ENCODE measurements around the gene CERS5.

Gene CERS5

DNA sequence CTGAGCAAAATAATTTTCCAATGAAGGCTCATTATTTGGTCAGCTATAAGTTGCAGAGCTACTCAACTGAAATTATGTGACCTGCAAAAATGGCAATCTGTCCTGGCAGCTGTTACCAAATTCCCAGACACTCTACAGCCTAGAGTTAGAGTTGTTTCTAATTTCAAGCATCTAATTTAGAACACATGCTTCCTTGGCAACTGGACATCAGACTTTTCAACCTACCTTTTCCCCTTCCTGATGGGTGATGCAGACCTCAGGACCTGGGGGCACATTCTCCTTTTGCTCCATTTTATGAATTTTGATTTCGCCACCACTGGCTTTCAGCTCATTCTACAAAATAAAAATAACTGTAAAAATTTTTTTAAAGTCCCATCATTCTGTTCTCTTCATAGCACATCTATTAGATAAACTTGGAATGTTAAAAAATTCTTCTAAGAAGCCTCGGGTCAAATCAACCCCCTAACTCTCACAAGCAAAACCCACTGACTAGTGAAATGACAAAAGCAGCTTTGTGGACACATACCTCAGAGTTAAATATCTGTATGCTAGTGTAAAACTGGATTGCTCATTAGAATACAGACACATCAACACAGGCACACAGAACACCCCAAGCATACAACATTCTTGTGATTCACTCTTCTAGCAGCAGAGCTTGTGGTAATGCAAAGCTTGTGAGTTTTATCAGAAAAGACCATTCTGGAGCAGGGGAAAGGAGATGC is 33.5 kb upstream of the CERS5 start:
- TF ChIP-seq, protein P1, sequence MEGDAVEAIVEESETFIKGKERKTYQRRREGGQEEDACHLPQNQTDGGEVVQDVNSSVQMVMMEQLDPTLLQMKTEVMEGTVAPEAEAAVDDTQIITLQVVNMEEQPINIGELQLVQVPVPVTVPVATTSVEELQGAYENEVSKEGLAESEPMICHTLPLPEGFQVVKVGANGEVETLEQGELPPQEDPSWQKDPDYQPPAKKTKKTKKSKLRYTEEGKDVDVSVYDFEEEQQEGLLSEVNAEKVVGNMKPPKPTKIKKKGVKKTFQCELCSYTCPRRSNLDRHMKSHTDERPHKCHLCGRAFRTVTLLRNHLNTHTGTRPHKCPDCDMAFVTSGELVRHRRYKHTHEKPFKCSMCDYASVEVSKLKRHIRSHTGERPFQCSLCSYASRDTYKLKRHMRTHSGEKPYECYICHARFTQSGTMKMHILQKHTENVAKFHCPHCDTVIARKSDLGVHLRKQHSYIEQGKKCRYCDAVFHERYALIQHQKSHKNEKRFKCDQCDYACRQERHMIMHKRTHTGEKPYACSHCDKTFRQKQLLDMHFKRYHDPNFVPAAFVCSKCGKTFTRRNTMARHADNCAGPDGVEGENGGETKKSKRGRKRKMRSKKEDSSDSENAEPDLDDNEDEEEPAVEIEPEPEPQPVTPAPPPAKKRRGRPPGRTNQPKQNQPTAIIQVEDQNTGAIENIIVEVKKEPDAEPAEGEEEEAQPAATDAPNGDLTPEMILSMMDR (IDR thresholded peaks at IDR 0.05), result no peak
- Mint-ChIP-seq H3K27me3 (ENCODE audit: low read depth, poor library complexity) (no peaks in the 10 kb centered on the region), H3K4me1 (peaks cover 9% of the 10 kb centered on the region), H3K27ac (peak overlapping the region; percentile 83), H3K36me3 (ENCODE audit: low read depth) (peaks cover 49% of the 10 kb centered on the region), H3K9me3 (no peaks in the 10 kb centered on the region), H3K4me3 (no peak overlapping the region)
- DNase-seq, result no peak

GRCh38 chr12:50198829-50199228 is 31.7 kb upstream of the CERS5 start:
- peaks cover 9% of the 10 kb centered on the region for H3K4me1 Mint-ChIP-seq
- H3K36me3 Mint-ChIP-seq (ENCODE audit: low read depth), result peaks cover 42% of the 10 kb centered on the region
- no peaks in the 10 kb centered on the region for H3K27me3 Mint-ChIP-seq (ENCODE audit: low read depth, poor library complexity)
- H3K9me3 Mint-ChIP-seq, result no peaks in the 10 kb centered on the region
- TF ChIP-seq, protein P1 (IDR thresholded peaks at IDR 0.05), result no peak
- no peak for DNase-seq
- H3K4me3 Mint-ChIP-seq, result no peak overlapping the region
- H3K27ac Mint-ChIP-seq, result no peak overlapping the region

GRCh38 chr12:50197297-50197727 is 30.1 kb upstream of the CERS5 start:
- peaks cover 5% of the 10 kb centered on the region for H3K4me1 Mint-ChIP-seq
- H3K9me3 Mint-ChIP-seq, result no peaks in the 10 kb centered on the region
- H3K27me3 Mint-ChIP-seq (ENCODE audit: low read depth, poor library complexity), result no peaks in the 10 kb centered on the region
- no peak overlapping the region for H3K27ac Mint-ChIP-seq
- no peak overlapping the region for H3K4me3 Mint-ChIP-seq
- no peak for DNase-seq
- TF ChIP-seq, protein P1 (IDR thresholded peaks at IDR 0.05), result no peak
- H3K36me3 Mint-ChIP-seq (ENCODE audit: low read depth), result peaks cover 41% of the 10 kb centered on the region

DNA sequence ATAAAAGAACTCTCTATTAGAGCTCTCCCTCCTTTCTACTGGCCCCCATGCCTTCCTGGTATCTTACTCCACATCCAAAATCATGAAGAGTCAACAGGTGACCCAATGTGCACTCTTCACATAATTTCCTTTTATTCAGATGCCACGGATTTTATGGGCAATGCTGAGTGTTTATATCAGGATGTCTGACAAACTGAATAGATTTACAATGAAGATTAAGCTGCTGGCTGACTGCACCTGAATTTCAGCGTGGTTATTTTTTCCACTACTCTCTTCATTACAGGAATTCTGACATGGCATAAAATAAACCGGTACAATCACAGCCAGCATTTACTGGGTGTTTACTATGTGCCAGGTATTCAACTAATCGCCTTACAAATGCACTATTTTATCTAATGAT is 29.4 kb upstream of the CERS5 start:
- Mint-ChIP-seq H3K36me3 (ENCODE audit: low read depth) (peaks cover 43% of the 10 kb centered on the region), H3K9me3 (no peaks in the 10 kb centered on the region)

GRCh38 chr12:50195832-50196231 is 28.7 kb upstream of the CERS5 start:
- DNase-seq, result no peak
- no peaks in the 10 kb centered on the region for H3K9me3 Mint-ChIP-seq
- no peaks in the 10 kb centered on the region for H3K4me1 Mint-ChIP-seq
- TF ChIP-seq, protein P1 (IDR thresholded peaks at IDR 0.05), result no peak
- H3K4me3 Mint-ChIP-seq, result no peak overlapping the region
- H3K27ac Mint-ChIP-seq, result no peak overlapping the region
- H3K36me3 Mint-ChIP-seq (ENCODE audit: low read depth), result peaks cover 42% of the 10 kb centered on the region
- H3K27me3 Mint-ChIP-seq (ENCODE audit: low read depth, poor library complexity), result no peaks in the 10 kb centered on the region

More for the DNA sequence above, 29.4 kb upstream of the CERS5 start:
- no peak for DNase-seq
- no peaks in the 10 kb centered on the region for H3K27me3 Mint-ChIP-seq (ENCODE audit: low read depth, poor library complexity)
- H3K4me3 Mint-ChIP-seq, result no peak overlapping the region
- no peaks in the 10 kb centered on the region for H3K4me1 Mint-ChIP-seq
- TF ChIP-seq, protein P1 (IDR thresholded peaks at IDR 0.05), result no peak
- H3K27ac Mint-ChIP-seq, result no peak overlapping the region

- H3K27ac Mint-ChIP-seq, result no peak overlapping the region
- H3K27me3 Mint-ChIP-seq (ENCODE audit: low read depth, poor library complexity), result no peaks in the 10 kb centered on the region
- TF ChIP-seq, protein P1 (IDR thresholded peaks at IDR 0.05), result no peak
- H3K36me3 Mint-ChIP-seq (ENCODE audit: low read depth), result peaks cover 22% of the 10 kb centered on the region
- H3K4me3 Mint-ChIP-seq, result no peak overlapping the region
- no peaks in the 10 kb centered on the region for H3K9me3 Mint-ChIP-seq
- no peak for DNase-seq
- peaks cover 5% of the 10 kb centered on the region for H3K4me1 Mint-ChIP-seq
Measured at GRCh38 chr12:50192908-50193307, 25.7 kb upstream of the CERS5 start.
